Neural cell (in vitro differentiated cells): Measurements from ENCODE around the gene GABRD. TPM values are rescaled to one million over a fixed set of nuclear protein-coding genes. Genes with fewer than 3 reads are reported as not detected.

ENCODE experiments used
- polyA plus RNA-seq: library from polyadenylated mRNA; depleted of rRNA; stranded (reverse); fragments of >200 nt; gene quantifications from 2 replicates; pipeline ENCODE4 v1.2.3, GENCODE V29; 2014

GABRD gene
- polyA plus RNA-seq, 1 donor from 2014 or later = 0.85 TPM

Other genes starting within 250 kb of the GABRD start
- 38.5 and 55.5 TPM in 2 replicates for gene NADK, start 240.9 kb upstream of the GABRD start, polyA plus RNA-seq
- gene GNB1, start 128.3 kb upstream of the GABRD start, polyA plus RNA-seq = 308 and 325 TPM in 2 replicates
- gene CALML6, start 104.1 kb upstream of the GABRD start, polyA plus RNA-seq = not detected in 2 replicates
- gene TMEM52, start 100.1 kb upstream of the GABRD start, polyA plus RNA-seq = 0.89 TPM in 1 of 2 replicates, not detected in the other
- gene CFAP74, start 15.6 kb upstream of the GABRD start, polyA plus RNA-seq = 0.22 TPM in 1 of 2 replicates, not detected in the other
- gene PRKCZ, start 31.1 kb downstream of the GABRD start, polyA plus RNA-seq = 54.9 and 69.9 TPM in 2 replicates
- gene FAAP20, start 175.4 kb downstream of the GABRD start, polyA plus RNA-seq = 45.3 and 53.0 TPM in 2 replicates
- gene SKI, start 209.0 kb downstream of the GABRD start, polyA plus RNA-seq = 4.1 and 4.9 TPM in 2 replicates